MM.1S (cell line): ENCODE data around the gene SYT5.

Experiments
- DNase-seq: peaks from one replicate; pipeline ENCODE4 v3.0.0-alpha.2; 2015
- H2AFZ ChIP-seq: fragments of 300-600 bp; sonication (generic); 2 replicates; pipeline ENCODE4 v1.6.0; 2016; ENCODE audit warnings: antibody characterized with exemption, low read length
- H3F3A ChIP-seq: fragments of 300-600 bp; sonication (generic); 2 replicates; pipeline ENCODE4 v1.6.1; 2016; ENCODE audit warnings: mild to moderate bottlenecking, antibody characterized with exemption, low read length, moderate library complexity, mixed read lengths; ENCODE audit not compliant: insufficient read depth
- H3K27ac ChIP-seq: fragments of 300-600 bp; sonication (generic); 2 replicates; pipeline ENCODE4 v1.5.1; 2016; ENCODE audit warnings: mild to moderate bottlenecking, low read length
- H3K27me3 ChIP-seq: fragments of 300-600 bp; sonication (generic); replicated peaks from 2 replicates; pipeline ENCODE4 v1.6.0; 2016; ENCODE audit warnings: low read length; ENCODE audit not compliant: insufficient read depth
- H3K36me3 ChIP-seq: fragments of 300-600 bp; sonication (generic); replicated peaks from 2 replicates; pipeline ENCODE4 v1.6.1; 2016; ENCODE audit warnings: mild to moderate bottlenecking, low read length, mixed read lengths; ENCODE audit not compliant: insufficient read depth
- H3K4me1 ChIP-seq: fragments of 300-600 bp; sonication (generic); 2 replicates; pipeline ENCODE4 v1.6.1; 2016; ENCODE audit warnings: low read length, mixed read lengths
- H3K4me2 ChIP-seq: fragments of 300-600 bp; sonication (generic); 2 replicates; pipeline ENCODE4 v1.6.0; 2016; ENCODE audit warnings: low read depth, low read length
- H3K4me3 ChIP-seq: fragments of 300-600 bp; sonication (generic); 2 replicates; pipeline ENCODE4 v1.5.1; 2016; ENCODE audit warnings: low read length, mixed read lengths
- H3K79me2 ChIP-seq: fragments of 300-600 bp; sonication (generic); 2 replicates; pipeline ENCODE4 v1.6.1; 2016; ENCODE audit warnings: mixed run types, low read length, mixed read lengths
- H3K9ac ChIP-seq: fragments of 300-600 bp; sonication (generic); 2 replicates; pipeline ENCODE4 v1.6.1; 2016; ENCODE audit warnings: low read length, mixed read lengths
- H3K9me2 ChIP-seq: fragments of 300-600 bp; sonication (generic); replicated peaks from 2 replicates; pipeline ENCODE4 v1.6.1; 2016; ENCODE audit warnings: mild to moderate bottlenecking, low read length, mixed read lengths; ENCODE audit not compliant: insufficient read depth
- H3K9me3 ChIP-seq: fragments of 300-600 bp; sonication (generic); replicated peaks from 2 replicates; pipeline ENCODE4 v1.6.1; 2016; ENCODE audit warnings: mild to moderate bottlenecking, low read length, mixed read lengths; ENCODE audit not compliant: insufficient read depth
- H4K20me1 ChIP-seq: fragments of 300-600 bp; sonication (generic); 2 replicates; pipeline ENCODE4 v1.6.1; 2016; ENCODE audit warnings: mild to moderate bottlenecking, low read length, moderate library complexity, mixed read lengths; ENCODE audit not compliant: insufficient read depth
- CTCF ChIP-seq: fragments of 300-600 bp; sonication (generic); IDR thresholded peaks from 2 replicates; pipeline ENCODE4 v1.5.1; 2016; ENCODE audit warnings: antibody characterized with exemption, low read length, mixed read lengths
- EZH2 ChIP-seq: fragments of 300-600 bp; sonication (generic); optimal IDR thresholded peaks from 2 replicates; pipeline ENCODE3; 2017; ENCODE audit warnings: low read depth, mild to moderate bottlenecking, antibody characterized with exemption, low read length, mixed read lengths
- EZH2phosphoT487 ChIP-seq: fragments of 300-600 bp; sonication (generic); IDR thresholded peaks from 2 replicates; pipeline ENCODE4 v1.6.1; 2018; ENCODE audit warnings: antibody characterized with exemption, low read length

SYT5 gene

GRCh38 chr19:55147545-55148251 lies 32.4 kb downstream of the SYT5 start:
- H4K20me1 ChIP-seq, result no peaks in the 10 kb centered on the region
- no peak for DNase-seq
- H3K4me2 ChIP-seq, result no peak overlapping the region
- no peak overlapping the region for H3K9ac ChIP-seq
- no peaks in the 10 kb centered on the region for H3K79me2 ChIP-seq
- H3K9me2 ChIP-seq, result no peaks in the 10 kb centered on the region
- H3F3A ChIP-seq, result no peaks in the 10 kb centered on the region
- no peaks in the 10 kb centered on the region for H3K9me3 ChIP-seq
- no peaks in the 10 kb centered on the region for H3K36me3 ChIP-seq
- no peak overlapping the region for H3K4me3 ChIP-seq
- peaks cover 73% of the 10 kb centered on the region for H3K27me3 ChIP-seq
- TF ChIP-seq EZH2phosphoT487 (no peak), EZH2 (no peak), CTCF (no peak)
- no peak overlapping the region for H2AFZ ChIP-seq
- H3K4me1 ChIP-seq, result no peaks in the 10 kb centered on the region
- no peak overlapping the region for H3K27ac ChIP-seq

DNA sequence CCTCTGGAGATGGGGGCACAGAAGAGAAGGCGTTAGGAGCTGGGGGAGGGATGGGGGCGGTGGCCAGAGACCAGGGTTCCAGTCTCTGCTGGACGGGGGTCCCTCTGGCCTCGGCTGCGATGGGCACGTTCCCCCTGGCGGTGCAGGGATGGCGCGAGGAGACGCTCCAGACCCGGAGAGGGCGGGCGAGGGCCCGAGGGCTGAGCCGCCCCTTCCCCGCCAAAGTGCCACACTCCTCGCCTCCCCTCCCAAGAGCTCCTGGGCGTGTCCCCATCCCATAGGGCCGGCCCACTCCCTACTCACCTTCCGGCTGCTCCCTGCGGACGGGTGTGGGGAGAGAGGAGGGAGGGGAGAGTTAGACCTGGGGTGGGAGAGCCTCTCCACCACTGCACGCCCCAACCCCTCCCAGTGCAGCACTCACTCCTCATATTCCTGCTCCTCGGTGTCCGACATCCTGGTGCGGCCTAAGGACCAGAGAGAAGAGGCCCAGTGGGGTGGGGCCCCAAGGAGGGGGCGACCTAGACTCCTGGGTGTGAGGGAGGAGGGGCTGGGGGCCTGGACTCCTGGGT lies 33.3 kb downstream of the SYT5 start:
- Histone ChIP-seq H3K27ac (no peak overlapping the region), H3K4me2 (0 out of 2 replicates have a peak overlapping the region, but pooled peaks have one; percentile 18)

DNA sequence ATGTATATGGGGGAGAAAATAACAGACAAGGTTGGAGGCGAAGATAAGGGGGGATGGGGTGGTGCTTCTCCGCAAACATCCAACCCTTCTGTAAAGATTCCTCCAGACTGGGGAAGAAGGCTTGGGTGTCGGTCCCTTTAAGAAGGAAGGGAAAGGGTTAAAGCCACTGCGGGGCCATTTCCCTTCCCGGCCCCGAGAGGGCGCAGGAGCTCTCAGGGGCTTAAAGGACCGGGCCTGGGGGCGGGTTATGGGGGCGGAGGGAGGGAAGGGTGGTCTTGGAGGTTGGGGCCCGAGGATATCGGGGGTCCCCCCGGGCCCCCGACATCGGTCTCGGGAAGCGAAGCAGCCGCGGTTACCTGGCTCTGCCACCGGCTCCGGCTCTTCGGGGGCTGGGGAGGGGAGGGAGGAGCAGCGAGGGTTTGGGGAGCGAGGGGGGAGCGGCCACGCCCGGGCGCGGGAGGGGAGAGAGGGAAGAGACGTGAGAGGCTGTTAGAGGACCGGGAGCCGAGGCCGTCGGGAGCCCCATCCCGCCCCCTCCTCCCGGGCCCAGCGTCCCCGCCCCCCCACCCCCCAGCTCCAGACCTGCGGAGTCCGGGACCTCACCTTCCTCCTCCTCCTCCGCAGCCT lies 33.9 kb downstream of the SYT5 start:
- 0 out of 2 replicates have a peak, but pooled peaks cover 2% of the 10 kb centered on the region for H3K4me1 ChIP-seq
- TF ChIP-seq EZH2, result no peak
- no peak for TF ChIP-seq EZH2phosphoT487
- TF ChIP-seq CTCF, result peak; percentile 49
- no peaks in the 10 kb centered on the region for H3F3A ChIP-seq
- no peak overlapping the region for H3K9ac ChIP-seq
- DNase-seq, result no peak
- H3K27me3 ChIP-seq, result peaks cover 82% of the 10 kb centered on the region
- H2AFZ ChIP-seq, result no peak overlapping the region
- no peak overlapping the region for H3K4me3 ChIP-seq
- H3K79me2 ChIP-seq, result no peaks in the 10 kb centered on the region
- H3K9me3 ChIP-seq, result no peaks in the 10 kb centered on the region
- no peak overlapping the region for H3K27ac ChIP-seq
- H4K20me1 ChIP-seq, result no peaks in the 10 kb centered on the region
- no peaks in the 10 kb centered on the region for H3K9me2 ChIP-seq
- H3K36me3 ChIP-seq, result no peaks in the 10 kb centered on the region
- H3K4me2 ChIP-seq, result no peak overlapping the region

More for the DNA sequence above, 33.3 kb downstream of the SYT5 start:
- no peak for TF ChIP-seq EZH2phosphoT487
- no peak for TF ChIP-seq EZH2
- no peak for TF ChIP-seq CTCF
- DNase-seq, result no peak
- Histone ChIP-seq H3K79me2 (no peaks in the 10 kb centered on the region), H3K9me3 (no peaks in the 10 kb centered on the region), H4K20me1 (no peaks in the 10 kb centered on the region), H3K9me2 (no peaks in the 10 kb centered on the region), H3F3A (no peaks in the 10 kb centered on the region), H3K27me3 (peaks cover 82% of the 10 kb centered on the region), H3K4me3 (no peak overlapping the region), H3K9ac (no peak overlapping the region), H3K4me1 (0 out of 2 replicates have a peak, but pooled peaks cover 2% of the 10 kb centered on the region), H2AFZ (no peak overlapping the region), H3K36me3 (no peaks in the 10 kb centered on the region)
